Fibroblast of mammary gland (primary cell): ENCODE measurements around the gene CEBPG.
A peak's percentile ranks its signal among the peaks of the same experiment; 100 is the strongest.

Experiments
- DNase-seq: peaks from one replicate; pipeline ENCODE4 v3.0.0-alpha.2; 2010; ENCODE audit warnings: low read depth
- H3K4me3 ChIP-seq: 2 replicates; pipeline ENCODE4 v1.5.1; 2011; ENCODE audit warnings: low read depth, mild to moderate bottlenecking, low read length, moderate library complexity; ENCODE audit not compliant: control insufficient read depth
- TF ChIP-seq, protein P1 (sequence below): conservative IDR thresholded peaks from 2 replicates; pipeline ENCODE4 v1.5.1; 2011; ENCODE audit warnings: low read depth, low read length, inconsistent platforms; ENCODE audit not compliant: control insufficient read depth, insufficient read depth

CEBPG gene

DNA sequence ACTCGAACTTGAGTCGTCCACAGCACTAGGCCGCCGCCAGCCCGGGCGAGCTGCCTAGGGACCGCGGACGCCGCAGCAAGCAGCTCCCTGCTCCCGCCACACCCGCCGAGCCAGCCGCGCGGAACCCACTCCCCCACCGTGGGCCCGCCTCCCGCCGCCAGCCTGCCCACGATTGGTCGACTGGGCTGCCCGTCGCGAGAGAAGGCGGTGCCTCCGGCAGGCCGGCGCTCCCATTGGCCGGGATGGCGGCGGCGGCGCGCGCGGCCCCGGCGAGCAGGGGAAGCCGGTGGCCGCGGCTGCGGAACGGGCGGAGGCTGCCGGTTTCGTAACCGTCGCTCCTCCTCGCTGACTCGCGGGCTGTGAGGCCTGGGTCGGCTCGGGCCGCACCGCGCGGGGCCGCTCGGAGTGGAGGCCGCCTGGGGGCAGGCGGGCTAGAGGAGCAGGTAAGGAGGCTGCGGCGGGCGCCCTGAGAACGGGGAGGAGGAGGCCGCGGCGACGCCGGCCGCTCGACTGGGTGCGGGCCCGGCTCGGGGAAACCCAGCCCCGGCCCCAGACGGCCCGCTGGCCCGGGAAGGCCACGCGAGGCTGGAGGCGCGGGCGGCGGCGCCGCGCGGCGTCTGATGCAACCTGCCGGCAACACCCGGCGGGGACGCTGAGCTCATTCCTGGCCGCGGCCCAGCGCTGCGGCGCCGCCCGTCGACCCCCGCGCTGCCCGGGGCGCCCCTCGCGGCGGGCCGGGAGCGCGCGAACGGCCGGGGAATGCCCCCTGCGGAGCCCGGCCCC, at the start of gene CEBPG:
CEBPG (plus strand) TSS at position 257 of the 783 bp plus-strand sequence. CDS start 5,531 bp downstream, outside the sequence.
- TF ChIP-seq, protein P1, sequence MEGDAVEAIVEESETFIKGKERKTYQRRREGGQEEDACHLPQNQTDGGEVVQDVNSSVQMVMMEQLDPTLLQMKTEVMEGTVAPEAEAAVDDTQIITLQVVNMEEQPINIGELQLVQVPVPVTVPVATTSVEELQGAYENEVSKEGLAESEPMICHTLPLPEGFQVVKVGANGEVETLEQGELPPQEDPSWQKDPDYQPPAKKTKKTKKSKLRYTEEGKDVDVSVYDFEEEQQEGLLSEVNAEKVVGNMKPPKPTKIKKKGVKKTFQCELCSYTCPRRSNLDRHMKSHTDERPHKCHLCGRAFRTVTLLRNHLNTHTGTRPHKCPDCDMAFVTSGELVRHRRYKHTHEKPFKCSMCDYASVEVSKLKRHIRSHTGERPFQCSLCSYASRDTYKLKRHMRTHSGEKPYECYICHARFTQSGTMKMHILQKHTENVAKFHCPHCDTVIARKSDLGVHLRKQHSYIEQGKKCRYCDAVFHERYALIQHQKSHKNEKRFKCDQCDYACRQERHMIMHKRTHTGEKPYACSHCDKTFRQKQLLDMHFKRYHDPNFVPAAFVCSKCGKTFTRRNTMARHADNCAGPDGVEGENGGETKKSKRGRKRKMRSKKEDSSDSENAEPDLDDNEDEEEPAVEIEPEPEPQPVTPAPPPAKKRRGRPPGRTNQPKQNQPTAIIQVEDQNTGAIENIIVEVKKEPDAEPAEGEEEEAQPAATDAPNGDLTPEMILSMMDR: no peak
- H3K4me3 ChIP-seq: peak within 1 kb of the TSS; percentile 59
- DNase-seq: peak; percentile 80

DNA sequence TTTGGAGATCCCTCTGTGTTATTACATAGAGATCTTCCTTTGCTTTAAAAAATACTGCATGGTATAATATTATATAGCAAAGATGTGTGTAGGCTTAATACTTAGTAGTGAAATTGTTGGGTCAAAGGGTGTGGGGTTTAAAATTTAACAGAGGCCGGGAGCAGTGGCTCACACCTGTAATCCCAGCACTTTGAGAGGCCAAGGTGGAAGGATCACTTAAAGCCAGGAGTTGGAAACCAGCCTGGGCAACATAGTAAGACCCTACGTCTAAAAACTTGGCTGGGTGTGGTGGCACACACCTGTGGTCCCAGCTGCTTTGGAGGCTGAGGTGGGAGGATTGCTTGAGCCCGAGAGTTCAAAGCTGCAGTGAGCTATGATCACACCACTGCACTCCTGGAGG, 48.9 kb upstream of the CEBPG start:
- TF ChIP-seq, protein P1: no peak
- no peak for DNase-seq
- H3K4me3 ChIP-seq: no peak overlapping the region

DNA sequence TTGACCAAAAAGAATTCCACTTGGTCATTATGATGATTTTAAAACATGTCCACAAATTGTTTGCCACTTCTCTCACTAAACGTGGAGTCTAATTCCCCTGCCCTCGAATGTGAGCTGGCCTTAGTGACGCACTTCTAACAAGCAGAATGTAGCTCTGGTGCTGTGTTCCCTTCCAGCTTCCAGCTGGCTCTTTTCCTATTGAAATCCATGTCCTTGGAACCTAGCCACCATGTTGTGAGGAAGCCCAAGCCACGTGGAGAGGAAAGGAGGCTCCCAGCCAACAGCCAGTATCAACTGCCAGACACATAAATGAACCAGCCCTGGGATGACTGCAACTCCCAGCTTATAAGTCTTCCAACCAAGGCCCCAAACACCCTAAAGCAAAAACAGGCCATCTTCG, 47.6 kb upstream of the CEBPG start:
- TF ChIP-seq, protein P1: no peak
- no peak overlapping the region for H3K4me3 ChIP-seq
- DNase-seq: peak; percentile 85

DNA sequence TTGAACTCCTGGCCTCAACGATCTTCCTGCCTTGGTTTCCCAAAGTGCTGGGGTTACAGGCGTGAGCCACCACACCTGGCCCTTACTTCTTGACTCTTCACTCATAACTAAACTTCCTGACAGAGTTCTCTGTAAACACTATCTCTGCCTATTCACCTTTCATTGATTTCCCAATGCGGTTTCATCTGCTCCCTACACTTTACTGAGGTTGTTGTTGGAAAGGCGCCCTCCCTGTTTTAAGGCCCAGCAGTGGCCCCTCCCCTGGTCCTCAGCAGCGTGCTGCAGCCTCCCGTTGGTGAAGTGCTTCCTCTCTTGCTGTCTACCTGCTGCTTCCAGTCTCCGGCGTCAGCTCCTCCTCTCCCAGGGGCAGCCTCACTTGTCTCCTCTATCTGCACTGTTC, 44.4 kb upstream of the CEBPG start:
- TF ChIP-seq, protein P1: no peak
- DNase-seq: no peak
- H3K4me3 ChIP-seq: no peak overlapping the region

DNA sequence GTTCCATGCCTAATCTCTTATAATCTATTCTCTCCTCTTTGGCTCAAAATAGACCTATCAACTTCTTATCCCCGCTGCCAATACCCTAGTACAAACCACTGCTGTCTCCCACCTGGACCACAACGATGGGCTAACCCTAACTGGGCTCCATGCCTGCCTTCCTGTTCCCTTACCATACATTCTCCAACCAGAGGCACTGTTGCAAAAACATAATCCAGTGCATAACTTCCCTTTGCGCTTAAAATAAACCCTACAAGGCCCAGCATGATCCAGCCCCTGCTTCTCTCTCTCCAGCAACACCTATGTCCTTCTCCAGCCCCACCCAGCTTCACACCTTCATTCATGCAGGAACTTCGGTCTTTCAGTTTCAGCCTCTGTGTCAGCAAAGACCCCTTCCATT, 43.8 kb upstream of the CEBPG start:
- TF ChIP-seq, protein P1: no peak
- DNase-seq: no peak
- no peak overlapping the region for H3K4me3 ChIP-seq

DNA sequence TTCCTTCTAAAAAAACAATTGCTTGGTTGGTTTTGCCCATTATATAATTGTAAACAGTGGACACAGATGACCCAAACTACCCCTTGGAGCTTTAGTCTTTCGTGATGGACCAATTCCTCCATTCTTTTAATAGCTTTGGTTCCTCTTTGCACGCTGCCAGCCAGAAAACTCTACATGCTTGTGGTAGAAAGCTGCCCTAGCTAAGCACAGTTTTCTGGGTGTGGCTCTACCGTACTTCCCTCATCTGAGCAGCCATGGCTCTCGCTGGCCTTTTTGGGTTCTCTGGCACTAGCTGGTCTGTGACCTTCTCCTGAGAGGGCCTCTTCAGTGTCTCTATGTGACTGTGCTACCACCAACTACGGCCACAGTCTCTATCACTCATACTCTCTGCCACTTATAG, 41.3 kb upstream of the CEBPG start:
- no peak for DNase-seq
- TF ChIP-seq, protein P1: no peak
- no peak overlapping the region for H3K4me3 ChIP-seq
